T-helper 2 cell treated with Interferon-gamma antibody and Interleukin-4, amounts not matched to agents 100 ng/mL and 5 ng/mL, for 36 hours (primary cell): ENCODE results near the gene MFAP4. TPM values are rescaled to one million over a fixed set of nuclear protein-coding genes. Genes with fewer than 3 reads are reported as not detected.
"Not testable (repeated sequence)": the region's sequence is repeated elsewhere in the genome, so short reads cannot be mapped to it uniquely, and the experiment has no call there.

ENCODE experiments used
- intact Hi-C: fragments of 100-400 bp; cut with micrococcal nuclease; formaldehyde crosslinking; loops from one replicate; pipeline ENCODE4 v1.15.1; 2023
- total RNA-seq: library from RNA; stranded (reverse); gene quantifications from 2 replicates; pipeline ENCODE4 v1.2.3, GENCODE V29; 2022

Gene MFAP4
- total RNA-seq, 1 donor from 2014 or later, result not detected

GRCh38 chr17:19354748-19355147 lies 32.2 kb downstream of the MFAP4 start:
- intact Hi-C loops, result no loop called here

DNA sequence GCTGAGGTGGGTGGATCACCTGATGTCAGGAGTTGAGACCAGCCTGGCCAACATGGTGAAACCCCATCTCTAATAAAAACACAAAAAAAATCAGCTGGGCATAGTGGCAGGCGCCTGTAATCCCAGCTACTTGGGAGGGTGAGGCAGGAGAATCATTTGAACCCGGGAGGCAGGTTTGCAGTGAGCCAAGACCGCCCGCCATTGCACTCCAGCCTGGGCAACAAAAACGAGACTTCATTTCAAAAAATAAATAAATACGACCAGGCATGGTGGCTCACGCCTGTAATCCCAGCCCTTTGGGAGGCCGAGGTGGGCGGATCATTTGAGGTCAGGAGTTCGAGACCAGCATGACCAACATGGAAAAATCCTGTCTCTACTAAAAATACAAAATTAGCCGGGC lies 33.6 kb downstream of the MFAP4 start:
- intact Hi-C loops, result not testable (repeated sequence)

DNA sequence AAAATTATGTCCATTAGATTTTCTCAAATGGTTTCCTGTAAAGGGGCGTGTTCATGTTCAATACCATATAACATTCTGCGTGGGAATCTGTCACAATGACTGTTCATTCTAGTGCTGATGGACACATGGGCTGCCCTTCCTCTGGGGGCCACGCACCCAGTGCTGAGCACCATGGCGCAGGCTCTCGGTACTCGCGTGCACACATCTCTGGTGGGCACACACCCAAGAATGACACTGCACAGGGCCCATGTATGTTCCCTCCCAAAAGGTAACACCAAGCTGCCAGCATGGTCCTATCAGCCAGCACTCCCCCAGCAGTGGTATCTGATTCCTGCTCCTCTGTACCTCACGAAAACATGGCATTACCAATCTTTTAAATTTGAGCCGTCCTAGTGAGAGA lies 38.2 kb downstream of the MFAP4 start:
- intact Hi-C loops, result no loop called here

- intact Hi-C loops, result no loop called here
Measured at GRCh38 chr17:19348081-19348650, 38.8 kb downstream of the MFAP4 start.

GRCh38 chr17:19347323-19348080 lies 39.5 kb downstream of the MFAP4 start:
- intact Hi-C loops, result no loop called here

- intact Hi-C loops, result no loop called here
Measured at GRCh38 chr17:19346351-19347255, 40.4 kb downstream of the MFAP4 start.

DNA sequence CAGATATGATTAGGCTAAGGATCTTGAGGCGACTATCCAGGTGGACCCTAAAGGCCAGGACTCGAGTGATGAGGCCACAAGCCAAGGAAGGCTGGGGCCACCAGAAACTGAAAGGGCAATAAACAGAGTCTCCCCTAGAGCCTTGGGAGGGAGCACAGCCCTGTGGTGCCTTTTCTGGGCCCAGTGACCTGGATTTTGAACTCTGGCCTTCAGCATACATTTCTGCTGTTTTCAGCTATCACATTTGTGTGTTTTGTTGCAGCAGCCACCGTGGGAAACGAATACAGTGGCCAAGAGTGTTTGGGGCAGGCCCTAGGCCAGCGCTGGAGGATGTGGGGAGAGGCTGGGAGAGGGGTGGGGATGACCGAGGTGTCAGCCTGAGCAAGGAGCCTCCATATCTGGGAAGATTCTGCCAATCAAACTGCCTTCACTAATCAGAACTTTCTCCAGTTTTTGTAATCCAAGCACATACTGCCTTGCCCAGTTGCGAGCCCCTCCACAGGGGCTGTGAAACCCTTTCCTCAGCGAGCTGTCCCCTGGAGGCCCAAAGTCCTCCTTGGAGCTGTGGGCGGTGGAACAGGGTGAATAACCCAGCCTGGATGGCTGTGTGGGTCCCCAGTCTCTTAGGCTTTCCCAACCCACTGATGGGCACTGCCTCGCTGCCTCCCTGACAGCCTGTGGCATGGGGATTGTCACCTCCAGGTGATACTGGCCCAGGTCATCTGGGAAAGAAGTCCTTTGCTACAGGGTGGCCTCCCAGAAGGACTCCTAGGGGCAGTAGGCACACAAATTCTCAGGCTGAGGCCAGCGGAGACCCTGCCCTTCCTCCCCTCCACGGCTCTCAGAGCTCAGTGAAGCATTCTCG lies 41.3 kb downstream of the MFAP4 start:
- intact Hi-C loops, result no loop called here

- intact Hi-C loops, result no loop called here
Measured at GRCh38 chr17:19345067-19345460, 41.9 kb downstream of the MFAP4 start.

DNA sequence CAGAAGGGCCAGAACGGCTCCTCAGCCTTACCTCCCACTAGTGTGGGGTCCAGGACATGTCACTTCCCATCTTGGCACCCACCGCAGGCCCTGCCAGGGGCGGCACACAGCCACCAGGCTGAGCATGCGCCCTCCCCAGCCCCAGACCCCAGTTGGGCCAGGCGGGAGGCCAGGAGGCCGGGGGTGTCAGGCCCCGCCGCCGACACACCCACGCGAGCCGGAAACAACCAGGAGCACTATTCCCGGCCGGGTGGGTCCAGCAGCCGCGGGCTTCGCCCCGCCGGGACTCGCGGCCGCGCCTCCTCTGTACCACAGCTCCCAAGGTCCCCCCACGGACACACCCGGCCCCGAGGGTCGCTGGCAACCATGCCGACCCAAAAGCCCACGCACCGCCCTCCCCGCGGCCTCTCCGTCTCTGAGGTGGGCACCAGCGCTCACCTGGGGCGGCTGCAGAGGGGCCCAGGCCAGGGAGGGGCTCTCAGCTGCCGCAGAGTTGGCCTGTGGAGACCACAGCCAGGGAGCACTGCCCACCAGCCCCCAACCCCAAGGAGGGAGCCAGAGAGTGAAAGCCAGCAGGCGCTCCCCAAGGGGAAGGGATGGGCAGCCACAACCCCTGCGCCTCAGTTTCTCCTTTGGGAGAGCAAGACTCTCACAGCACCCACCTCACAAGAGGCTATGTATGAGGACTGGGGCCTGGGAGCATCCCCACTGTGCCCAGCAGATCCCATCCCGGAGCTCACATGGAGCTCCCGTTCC lies 42.5 kb downstream of the MFAP4 start:
- intact Hi-C loops, result no loop called here

- intact Hi-C loops, result no loop called here
Measured at GRCh38 chr17:19343671-19344151, 43.3 kb downstream of the MFAP4 start.

- intact Hi-C loops, result no loop called here
Measured at GRCh38 chr17:19343256-19343630, 43.7 kb downstream of the MFAP4 start.

GRCh38 chr17:19342611-19343255 lies 44.3 kb downstream of the MFAP4 start:
- intact Hi-C loops, result no loop called here

- intact Hi-C loops, result no loop called here
Measured at GRCh38 chr17:19341641-19342610, 45.1 kb downstream of the MFAP4 start.

GRCh38 chr17:19341211-19341631 lies 45.8 kb downstream of the MFAP4 start:
- intact Hi-C loops, result no loop called here

GRCh38 chr17:19339341-19339815 lies 47.6 kb downstream of the MFAP4 start:
- intact Hi-C loops, result no loop called here

GRCh38 chr17:19338031-19338990 lies 48.7 kb downstream of the MFAP4 start:
- intact Hi-C loops, result no loop called here

DNA sequence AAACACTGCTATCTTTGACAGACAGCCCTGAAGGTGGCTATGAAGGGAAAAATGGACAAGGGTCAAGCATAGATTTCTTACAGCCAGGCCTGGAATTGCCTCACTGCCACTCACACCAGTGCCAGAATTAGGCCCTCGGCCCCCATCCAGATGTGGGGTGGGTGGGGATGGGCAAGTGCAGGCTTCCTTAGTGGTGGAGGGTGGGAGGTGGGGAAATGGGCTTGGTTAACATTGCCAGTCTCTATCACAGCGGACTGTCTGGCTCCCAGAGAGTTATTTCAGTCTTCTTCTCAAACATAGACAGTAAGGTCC lies 49.3 kb downstream of the MFAP4 start:
- intact Hi-C loops, result no loop called here
